ENCODE results near the gene D2HGDH.

GRCh38 chr2:241811952-241812729, 77.7 kb downstream of the D2HGDH start:
- TF ChIP-seq CTCF (IDR thresholded peaks at IDR 0.05) (no peak), POLR2AphosphoS5 (IDR thresholded peaks at IDR 0.05) (no peak), POLR2A (IDR thresholded peaks at IDR 0.05) (no peak)

Measured in prostate gland (tissue), 2 donors.